T-helper 22 cell (primary cell): Measurements from ENCODE around the gene SUCLG2.

Experiments used
- DNase-seq: peaks from one replicate; pipeline ENCODE4 v3.0.0-alpha.2; 2020; ENCODE audit warnings: low read depth

The SUCLG2 gene

DNA sequence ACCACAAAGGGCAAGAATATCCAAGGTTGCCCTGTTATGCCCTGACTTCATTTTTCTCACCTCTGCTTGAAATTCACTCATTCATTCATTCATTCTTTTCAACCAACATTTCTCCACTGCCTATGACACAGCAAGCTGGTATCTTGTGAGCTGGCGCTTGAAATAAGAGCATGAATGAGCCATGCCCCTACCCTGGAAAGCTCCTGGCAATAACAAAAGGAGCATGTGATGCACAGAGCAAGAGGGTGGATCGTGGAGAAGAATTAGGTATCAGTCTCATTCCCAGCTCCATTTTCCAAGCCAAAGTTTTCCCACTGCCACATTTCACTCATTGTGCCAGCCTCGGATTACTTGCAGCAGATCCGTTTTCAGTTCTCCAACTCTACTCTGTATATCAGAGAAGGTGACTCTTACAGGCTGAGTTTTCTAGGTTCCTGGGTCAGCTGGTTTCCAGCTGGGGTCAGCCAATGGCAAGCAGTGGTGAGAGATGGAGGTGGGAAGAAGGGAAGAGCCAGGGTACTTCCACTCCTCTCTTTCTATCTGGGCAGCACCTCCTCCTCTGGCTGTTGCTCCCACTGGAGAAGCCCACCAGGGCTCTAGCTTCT, 144.8 kb downstream of the SUCLG2 start:
- DNase-seq: no peak

DNA sequence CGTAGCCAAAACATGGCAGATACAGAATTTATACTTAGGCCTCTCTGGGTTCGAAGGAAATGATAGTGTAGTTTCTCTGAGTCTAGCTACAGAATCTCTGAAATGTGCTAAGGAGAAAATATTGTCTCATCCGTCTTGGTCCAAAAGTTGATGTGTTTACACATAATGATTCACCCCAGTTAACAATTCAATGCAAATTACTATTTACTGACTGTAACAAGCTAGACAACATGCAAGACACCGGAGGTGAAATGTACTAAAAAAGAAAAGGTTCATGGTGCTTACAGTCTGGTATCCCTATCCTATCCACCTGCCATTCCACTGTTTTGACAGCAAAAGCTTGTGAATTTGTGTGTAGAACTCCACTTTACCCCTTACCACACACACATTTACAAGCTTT, 146.8 kb downstream of the SUCLG2 start:
- DNase-seq: no peak

- no peak for DNase-seq
Observed at GRCh38 chr3:67500709-67501108, 153.7 kb downstream of the SUCLG2 start.

DNA sequence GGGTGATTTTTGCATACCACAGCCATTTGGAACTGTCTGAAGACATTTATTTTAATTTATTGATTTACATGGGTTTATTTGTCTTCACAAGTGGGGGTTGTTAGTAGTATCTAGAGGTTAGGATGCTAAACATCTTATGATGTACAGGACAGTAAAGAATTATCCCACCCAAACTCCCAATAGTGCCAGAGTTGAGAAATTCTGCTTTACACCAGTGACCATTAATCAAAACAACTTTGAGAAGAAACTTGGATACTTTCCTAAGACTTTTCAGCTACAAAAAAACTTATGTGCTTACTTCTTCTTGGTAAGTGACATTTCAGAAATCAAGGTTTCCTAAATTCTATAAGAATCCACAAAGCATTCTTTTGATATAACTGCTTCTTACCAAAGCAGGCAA, 156.7 kb downstream of the SUCLG2 start:
- DNase-seq: no peak

GRCh38 chr3:67495751-67496150, 158.7 kb downstream of the SUCLG2 start:
- DNase-seq: no peak

GRCh38 chr3:67493808-67494207, 160.6 kb downstream of the SUCLG2 start:
- DNase-seq: no peak

- no peak for DNase-seq
Observed at GRCh38 chr3:67490658-67491057, 163.8 kb downstream of the SUCLG2 start.

DNA sequence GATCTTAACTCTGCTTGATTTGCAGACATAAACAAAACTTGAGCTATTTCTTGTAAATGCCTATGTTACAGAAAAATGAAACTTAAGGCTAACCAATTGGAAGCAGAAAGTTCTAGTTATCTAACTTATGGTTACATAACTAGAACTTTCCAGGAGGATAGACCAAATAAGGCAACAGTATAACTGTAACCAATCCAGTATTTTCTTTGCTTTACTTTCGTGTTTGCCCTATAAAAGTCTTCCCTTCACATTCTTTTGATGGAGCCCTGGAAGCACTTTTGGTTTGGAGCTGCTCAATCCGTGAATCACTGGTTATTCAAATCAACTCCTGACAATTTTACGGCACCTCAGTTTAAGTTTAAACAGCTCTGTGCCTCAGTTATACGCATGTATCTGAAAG, 164.6 kb downstream of the SUCLG2 start:
- DNase-seq: no peak

- no peak for DNase-seq
Observed at GRCh38 chr3:67487564-67488114, 166.8 kb downstream of the SUCLG2 start.

- no peak for DNase-seq
Observed at GRCh38 chr3:67486883-67487282, 167.5 kb downstream of the SUCLG2 start.

- DNase-seq: no peak
Observed at GRCh38 chr3:67484085-67484484, 170.3 kb downstream of the SUCLG2 start.

- DNase-seq: no peak
Observed at GRCh38 chr3:67481126-67481525, 173.3 kb downstream of the SUCLG2 start.

GRCh38 chr3:67478423-67478822, 176.0 kb downstream of the SUCLG2 start:
- no peak for DNase-seq

GRCh38 chr3:67474311-67474710, 180.1 kb downstream of the SUCLG2 start:
- DNase-seq: no peak

DNA sequence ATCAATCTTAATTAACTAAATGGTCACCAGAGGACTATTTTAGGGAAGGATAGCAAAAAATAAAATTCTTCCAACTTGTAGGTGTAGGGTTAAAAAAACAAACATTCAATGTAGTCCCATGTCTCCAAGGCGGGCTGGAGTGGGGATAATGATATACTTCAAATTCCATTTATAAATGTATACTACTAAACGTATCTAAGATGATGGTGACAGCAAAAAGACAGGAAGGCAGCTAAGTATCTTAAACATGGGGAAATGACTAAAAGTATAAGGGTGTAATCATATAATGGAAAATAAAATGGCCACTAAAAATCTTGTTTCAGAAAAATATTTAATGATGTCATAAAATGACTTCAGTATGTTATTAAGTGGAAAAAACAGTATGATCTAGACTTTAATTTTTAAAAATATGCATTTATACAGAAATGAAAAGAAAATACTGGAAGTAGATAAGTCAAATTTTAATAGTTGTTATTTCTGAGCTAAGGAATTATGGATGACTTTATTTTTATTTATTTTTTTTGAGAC, 181.7 kb downstream of the SUCLG2 start:
- DNase-seq: no peak

DNA sequence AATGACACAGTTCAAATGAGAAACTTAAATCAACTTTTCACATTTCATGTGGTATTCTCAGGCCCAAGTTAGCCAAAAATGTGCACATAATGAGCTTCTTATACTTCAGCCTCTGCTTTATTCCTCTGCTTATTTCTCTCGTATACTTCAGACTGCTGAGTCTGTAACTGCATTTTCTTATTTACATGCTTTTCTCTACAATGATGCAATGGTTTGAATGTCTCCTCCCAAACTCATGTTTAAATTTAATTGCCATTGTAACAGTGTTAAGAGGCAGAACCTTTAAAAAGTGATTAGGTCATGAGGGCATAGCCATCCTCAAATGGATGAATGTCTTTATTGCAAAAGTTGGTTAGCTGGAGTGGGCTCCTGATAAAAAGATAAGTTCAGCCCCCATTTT, 184.2 kb downstream of the SUCLG2 start:
- no peak for DNase-seq

DNA sequence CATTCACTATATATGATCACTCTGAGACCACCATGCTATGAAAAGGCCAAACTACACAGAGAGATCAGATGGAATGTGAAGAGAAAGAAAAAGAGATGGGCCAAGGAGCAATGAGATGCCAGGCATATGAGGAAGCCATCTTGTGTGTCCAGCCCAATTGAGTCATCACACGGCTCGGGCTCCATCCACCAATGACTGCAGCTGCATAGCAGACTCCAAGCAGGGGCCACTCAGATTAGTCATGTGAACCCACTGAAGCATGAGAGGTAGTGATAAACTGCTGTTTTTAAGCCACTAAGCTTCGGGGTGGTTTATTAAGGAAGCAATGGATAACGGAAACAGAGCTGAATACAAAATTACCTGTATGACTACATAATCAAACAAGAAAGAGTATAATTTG, 185.9 kb downstream of the SUCLG2 start:
- no peak for DNase-seq

- DNase-seq: no peak
Observed at GRCh38 chr3:67463656-67464055, 190.8 kb downstream of the SUCLG2 start.

DNA sequence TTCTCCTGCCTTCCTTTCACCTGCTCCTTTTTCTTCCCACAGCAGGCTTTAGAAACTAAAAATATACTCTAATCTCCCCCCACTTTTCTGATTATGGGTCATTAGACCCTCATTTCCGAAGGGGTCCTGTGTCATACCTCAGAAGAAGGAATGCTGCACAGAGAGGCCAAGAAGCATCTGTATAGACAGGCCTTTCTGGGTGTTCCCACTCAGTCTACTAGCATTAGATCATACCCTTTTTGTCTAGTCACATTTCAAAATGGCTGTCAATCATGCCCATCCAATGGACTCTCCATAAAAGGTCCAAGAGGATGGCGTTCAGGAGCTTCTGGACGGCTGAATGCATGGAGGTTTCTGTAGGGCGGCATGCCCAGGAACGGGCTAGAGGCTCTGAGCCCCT, 192.2 kb downstream of the SUCLG2 start:
- no peak for DNase-seq

GRCh38 chr3:67461667-67462142, 192.7 kb downstream of the SUCLG2 start:
- no peak for DNase-seq

- DNase-seq: no peak
Observed at GRCh38 chr3:67460841-67461510, 193.4 kb downstream of the SUCLG2 start.

- DNase-seq: no peak
Observed at GRCh38 chr3:67459796-67460195, 194.6 kb downstream of the SUCLG2 start.

DNA sequence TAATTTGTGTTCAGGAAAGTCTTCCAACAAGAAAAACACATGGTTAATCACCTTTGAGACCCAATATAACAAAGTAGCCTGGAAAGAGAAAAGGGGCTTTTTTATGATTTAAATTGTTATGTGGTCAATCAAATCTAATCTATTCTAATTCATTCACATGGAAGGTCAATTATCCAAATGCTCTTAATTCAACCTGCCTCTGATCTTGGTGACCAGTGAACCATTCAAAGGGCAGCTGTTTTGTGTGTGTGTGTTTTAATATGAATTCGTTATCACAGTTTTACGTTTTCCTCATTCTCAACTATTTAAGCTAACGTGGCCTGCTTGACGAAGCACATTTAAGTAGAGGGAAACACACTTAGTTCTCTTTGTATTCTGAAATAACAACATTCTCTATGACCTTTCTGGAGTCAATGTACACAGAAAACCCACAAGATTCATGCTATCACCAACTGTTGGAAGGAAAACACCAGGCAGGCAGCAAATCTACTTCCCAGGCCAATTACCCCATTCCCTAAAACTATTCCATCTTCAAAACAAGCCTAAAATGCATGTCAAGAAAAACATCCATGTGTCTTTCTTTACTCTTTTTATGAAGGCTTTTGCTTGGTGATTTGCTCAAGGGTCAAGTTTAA, 195.4 kb downstream of the SUCLG2 start:
- DNase-seq: no peak
